SJSA1 (cell line): ENCODE measurements around the gene SEZ6L2. TPM values are rescaled to one million over a fixed set of nuclear protein-coding genes. Genes with fewer than 3 reads are reported as not detected.
"Not testable (repeated sequence)": the region's sequence is repeated elsewhere in the genome, so short reads cannot be mapped to it uniquely, and the experiment has no call there.

Experiments used
- DNase-seq, 2 experiments: peaks; one replicate each; pipeline ENCODE4 v3.0.0-alpha.2; 2015 to 2020; ENCODE audit warnings: low spot score in 2 of 2, low read depth in 1 of 2
- H3K27ac ChIP-seq: fragments of 250-450 bp; sonication (Bioruptor Pico); 2 replicates; pipeline ENCODE4 v1.5.1; 2020; ENCODE audit warnings: mild to moderate bottlenecking, moderate library complexity
- H3K27me3 ChIP-seq: fragments of 250-450 bp; sonication (Bioruptor Pico); replicated peaks from 2 replicates; pipeline ENCODE4 v1.5.1; 2020; ENCODE audit warnings: mild to moderate bottlenecking, moderate library complexity
- H3K36me3 ChIP-seq: fragments of 250-450 bp; sonication (Bioruptor Pico); 2 replicates; pipeline ENCODE4 v1.5.1; 2020; ENCODE audit warnings: mild to moderate bottlenecking
- H3K4me1 ChIP-seq: fragments of 250-450 bp; sonication (Bioruptor Pico); replicated peaks from 2 replicates; pipeline ENCODE4 v1.6.1; 2021; ENCODE audit warnings: mild to moderate bottlenecking
- H3K4me3 ChIP-seq: fragments of 250-450 bp; sonication (Bioruptor Pico); 2 replicates; pipeline ENCODE4 v1.5.1; 2020; ENCODE audit warnings: mild to moderate bottlenecking
- H3K9me3 ChIP-seq: fragments of 250-450 bp; sonication (Bioruptor Pico); replicated peaks from 2 replicates; pipeline ENCODE4 v1.5.1; 2020; ENCODE audit warnings: mild to moderate bottlenecking
- total RNA-seq: library from RNA; depleted of rRNA; stranded (reverse); fragments of >200 nt; shearing (Covaris generic); gene quantifications from 2 replicates; pipeline ENCODE4 v1.2.3, GENCODE V29; 2014

SEZ6L2 gene
- total RNA-seq, 1 experiment from 2014 or later: 13.2 TPM

- DNase-seq: no peak
- Histone ChIP-seq H3K4me1 (peaks cover 19% of the 10 kb centered on the region), H3K9me3 (no peaks in the 10 kb centered on the region), H3K27ac (no peak overlapping the region), H3K27me3 (no peaks in the 10 kb centered on the region), H3K36me3 (peaks cover 46% of the 10 kb centered on the region), H3K4me3 (no peak overlapping the region)
Observed at GRCh38 chr16:29920288-29921033, 21.1 kb upstream of the SEZ6L2 start.

- no peaks in the 10 kb centered on the region for H3K27me3 ChIP-seq
- no peak for DNase-seq
- no peak overlapping the region for H3K4me3 ChIP-seq
- H3K27ac ChIP-seq: no peak overlapping the region
- no peaks in the 10 kb centered on the region for H3K9me3 ChIP-seq
- peaks cover 19% of the 10 kb centered on the region for H3K4me1 ChIP-seq
- H3K36me3 ChIP-seq: peaks cover 49% of the 10 kb centered on the region
Observed at GRCh38 chr16:29916979-29917378, 17.6 kb upstream of the SEZ6L2 start.

- peaks cover 19% of the 10 kb centered on the region for H3K4me1 ChIP-seq
- H3K27ac ChIP-seq: peak overlapping the region; percentile 50
- peaks cover 49% of the 10 kb centered on the region for H3K36me3 ChIP-seq
- peak in 1 of 2 experiments; percentile 53 for DNase-seq
- H3K9me3 ChIP-seq: no peaks in the 10 kb centered on the region
- no peak overlapping the region for H3K4me3 ChIP-seq
- H3K27me3 ChIP-seq: no peaks in the 10 kb centered on the region
Observed at GRCh38 chr16:29915590-29916247, 16.4 kb upstream of the SEZ6L2 start.

- Histone ChIP-seq H3K36me3 (peaks cover 30% of the 10 kb centered on the region), H3K27ac (no peak overlapping the region), H3K9me3 (no peaks in the 10 kb centered on the region), H3K27me3 (no peaks in the 10 kb centered on the region), H3K4me1 (peaks cover 19% of the 10 kb centered on the region), H3K4me3 (no peak overlapping the region)
- no peak for DNase-seq
Observed at GRCh38 chr16:29913514-29913913, 14.2 kb upstream of the SEZ6L2 start.

- Histone ChIP-seq H3K4me1 (peaks cover 18% of the 10 kb centered on the region), H3K9me3 (no peaks in the 10 kb centered on the region), H3K27ac (no peak overlapping the region), H3K36me3 (peaks cover 19% of the 10 kb centered on the region), H3K4me3 (no peak overlapping the region), H3K27me3 (no peaks in the 10 kb centered on the region)
- DNase-seq: no peak
Observed at GRCh38 chr16:29912087-29912486, 12.7 kb upstream of the SEZ6L2 start.

GRCh38 chr16:29911676-29912010, 12.3 kb upstream of the SEZ6L2 start:
- Histone ChIP-seq H3K4me3 (no peak overlapping the region), H3K36me3 (peaks cover 16% of the 10 kb centered on the region), H3K27me3 (no peaks in the 10 kb centered on the region), H3K4me1 (peaks cover 13% of the 10 kb centered on the region), H3K27ac (no peak overlapping the region), H3K9me3 (no peaks in the 10 kb centered on the region)
- DNase-seq: no peak

- Histone ChIP-seq H3K9me3 (no peaks in the 10 kb centered on the region), H3K4me3 (no peak overlapping the region), H3K27ac (no peak overlapping the region), H3K36me3 (peaks cover 19% of the 10 kb centered on the region), H3K27me3 (no peaks in the 10 kb centered on the region), H3K4me1 (peaks cover 9% of the 10 kb centered on the region)
- no peak for DNase-seq
Observed at GRCh38 chr16:29910819-29911675, 11.7 kb upstream of the SEZ6L2 start.

- DNase-seq, H3K4me1 ChIP-seq, H3K4me3 ChIP-seq, H3K27ac ChIP-seq, H3K9me3 ChIP-seq, H3K27me3 ChIP-seq: not testable (repeated sequence)
- H3K36me3 ChIP-seq: peaks cover 21% of the 10 kb centered on the region
Observed at GRCh38 chr16:29909851-29910250, 10.5 kb upstream of the SEZ6L2 start.

- Histone ChIP-seq H3K4me1 (no peaks in the 10 kb centered on the region), H3K27ac (no peak overlapping the region), H3K9me3 (no peaks in the 10 kb centered on the region), H3K27me3 (no peaks in the 10 kb centered on the region), H3K4me3 (no peak overlapping the region), H3K36me3 (peaks cover 18% of the 10 kb centered on the region)
- DNase-seq: no peak
Observed at GRCh38 chr16:29909391-29909790, 10.0 kb upstream of the SEZ6L2 start.

- no peak for DNase-seq
- Histone ChIP-seq H3K9me3 (no peaks in the 10 kb centered on the region), H3K4me3 (no peak overlapping the region), H3K4me1 (no peaks in the 10 kb centered on the region), H3K27me3 (no peaks in the 10 kb centered on the region), H3K27ac (no peak overlapping the region), H3K36me3 (peaks cover 14% of the 10 kb centered on the region)
Observed at GRCh38 chr16:29908719-29909220, 9.4 kb upstream of the SEZ6L2 start.

GRCh38 chr16:29907973-29908372, 8.6 kb upstream of the SEZ6L2 start:
- Histone ChIP-seq H3K9me3 (no peaks in the 10 kb centered on the region), H3K36me3 (peaks cover 10% of the 10 kb centered on the region), H3K4me3 (no peak overlapping the region), H3K4me1 (no peaks in the 10 kb centered on the region), H3K27ac (no peak overlapping the region), H3K27me3 (no peaks in the 10 kb centered on the region)
- DNase-seq: no peak

GRCh38 chr16:29906520-29907244, 7.3 kb upstream of the SEZ6L2 start:
- Histone ChIP-seq H3K36me3 (peaks cover 10% of the 10 kb centered on the region), H3K4me1 (peaks cover under 1% of the 10 kb centered on the region; the same call in 1 of the 2 replicates), H3K27ac (no peak overlapping the region), H3K9me3 (no peaks in the 10 kb centered on the region), H3K4me3 (no peak overlapping the region), H3K27me3 (no peaks in the 10 kb centered on the region)
- no peak for DNase-seq

GRCh38 chr16:29905668-29906067, 6.3 kb upstream of the SEZ6L2 start:
- H3K4me1 ChIP-seq: peaks cover 11% of the 10 kb centered on the region
- H3K9me3 ChIP-seq: no peaks in the 10 kb centered on the region
- H3K36me3 ChIP-seq: peaks cover 6% of the 10 kb centered on the region
- DNase-seq: no peak
- no peaks in the 10 kb centered on the region for H3K27me3 ChIP-seq
- no peak overlapping the region for H3K27ac ChIP-seq
- H3K4me3 ChIP-seq: no peak overlapping the region
